IPS DF 6.9 (cell line): Measurements from ENCODE around the gene RABGAP1L.

Source experiments
- DNase-seq: peaks from one replicate; pipeline ENCODE4 v3.0.0-alpha.2; 2013; ENCODE audit warnings: low read depth, low spot score
- H3K27ac ChIP-seq: one replicate; pipeline ENCODE4 v1.5.1; 2013; ENCODE audit warnings: low read length, control low read depth
- H3K27me3 ChIP-seq: 2 replicates; pipeline ENCODE4 v1.6.1; 2013; ENCODE audit warnings: mild to moderate bottlenecking, low read length; ENCODE audit not compliant: control insufficient read depth, insufficient read depth
- H3K36me3 ChIP-seq: 2 replicates; pipeline ENCODE4 v1.6.1; 2013; ENCODE audit warnings: low read length; ENCODE audit not compliant: control insufficient read depth, insufficient read depth
- H3K4me1 ChIP-seq: 2 replicates; pipeline ENCODE4 v1.6.1; 2013; ENCODE audit warnings: low read length; ENCODE audit not compliant: control insufficient read depth, insufficient read depth
- H3K4me3 ChIP-seq: 2 replicates; pipeline ENCODE4 v1.5.1; 2013; ENCODE audit warnings: mild to moderate bottlenecking, low read length
- H3K9me3 ChIP-seq: 2 replicates; pipeline ENCODE4 v1.6.1; 2013; ENCODE audit warnings: low read length, inconsistent platforms; ENCODE audit not compliant: control insufficient read depth, insufficient read depth
- WGBS: extraction: QIAGEN DNeasy Blood & Tissue Kit; methylation state at CpG from one replicate; pipeline ENCODE4 v1.1.7; 2013; ENCODE audit warnings: mixed read lengths, missing lambda C conversion rate; ENCODE audit not compliant: insufficient read length, insufficient coverage; 5-methylcytosine and 5-hydroxymethylcytosine counted together

Gene RABGAP1L

DNA sequence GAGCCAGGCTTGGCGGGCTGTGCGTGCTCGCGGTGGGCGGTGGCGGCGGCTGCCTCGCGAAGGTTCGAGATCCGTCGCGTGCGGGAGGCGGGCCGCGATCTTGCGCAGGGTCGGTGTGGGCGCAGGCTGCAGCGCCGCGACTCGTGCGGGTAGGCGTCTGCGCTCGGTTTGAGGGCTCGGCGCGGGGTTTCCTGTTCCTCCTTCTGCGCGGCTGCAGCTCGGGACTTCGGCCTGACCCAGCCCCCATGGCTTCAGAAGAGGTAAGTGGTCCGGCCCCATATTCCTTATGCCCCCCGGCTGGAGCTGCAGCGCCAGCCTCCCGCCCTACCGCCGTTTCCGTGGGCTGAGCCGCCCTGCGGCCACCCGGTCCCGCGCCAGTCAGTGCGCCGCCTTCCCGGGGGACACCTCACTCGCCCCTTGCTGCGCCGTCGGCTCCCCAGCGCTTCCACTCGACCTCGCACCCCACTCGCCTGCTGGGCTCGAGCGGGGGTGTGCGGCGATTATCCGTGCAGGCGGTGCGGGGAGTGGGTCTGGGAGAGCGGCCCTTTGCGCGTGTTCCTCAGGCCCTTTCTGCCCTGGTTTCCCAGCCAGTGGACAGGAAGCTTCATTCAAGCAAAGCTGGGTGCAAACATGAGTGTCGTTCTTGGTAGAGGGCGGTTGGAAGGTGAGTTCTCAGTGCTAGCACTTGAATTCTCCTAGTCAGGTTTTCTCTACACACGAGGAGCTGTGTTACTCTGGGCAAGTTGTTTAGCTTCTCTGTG lies 840.8 kb downstream of the RABGAP1L start, which contains the start of gene CACYBP:
Gene CACYBP (plus strand): TSS at position 12 of the 761 bp plus-strand sequence. CDS start 234 bp downstream, at position 246.
- no peaks in the 10 kb centered on the region for H3K9me3 ChIP-seq
- H3K27me3 ChIP-seq = no peaks in the 10 kb centered on the region
- H3K36me3 ChIP-seq = peaks cover 2% of the 10 kb centered on the region; the same call in 1 of the 2 replicates
- DNase-seq = no peak
- WGBS = no CpG with 5 or more reads among the region's 71 CpGs
- peak within 1 kb of the TSS; percentile 80 for H3K4me3 ChIP-seq
- no peak within 1 kb of the TSS for H3K27ac ChIP-seq
- no peaks in the 10 kb centered on the region for H3K4me1 ChIP-seq

DNA sequence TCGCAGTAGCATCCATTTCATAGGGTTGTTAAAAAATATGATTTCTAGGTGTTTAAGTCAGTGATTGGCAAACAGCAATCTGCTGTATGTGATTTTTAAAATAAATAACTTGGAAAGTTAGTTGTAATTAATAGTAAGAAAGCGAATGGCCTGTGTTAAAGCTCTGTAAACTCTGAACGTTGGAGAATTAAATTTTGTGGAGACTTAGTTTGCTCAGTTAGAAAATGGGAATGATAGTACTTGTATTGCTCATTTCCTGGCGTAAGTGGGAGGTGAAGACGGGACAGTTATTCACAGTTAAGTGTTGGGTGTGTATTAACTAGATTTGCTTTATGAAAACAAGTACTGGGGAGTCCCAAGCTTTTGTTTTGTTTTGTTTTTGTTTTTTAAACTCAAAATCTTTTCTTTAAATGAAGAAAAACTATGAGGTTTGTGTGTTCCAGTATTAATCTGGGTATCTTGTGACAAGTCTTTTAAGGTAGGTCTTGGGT lies 841.4 kb downstream of the RABGAP1L start:
- no peak for DNase-seq
- Histone ChIP-seq H3K4me3 (peak overlapping the region; percentile 80; the same call in 1 of the 2 replicates), H3K27ac (no peak overlapping the region), H3K4me1 (no peaks in the 10 kb centered on the region), H3K9me3 (no peaks in the 10 kb centered on the region), H3K36me3 (peaks cover 3% of the 10 kb centered on the region; the same call in 1 of the 2 replicates), H3K27me3 (no peaks in the 10 kb centered on the region)
- WGBS = 100% methylated on average over 2 of the region's 5 CpGs

DNA sequence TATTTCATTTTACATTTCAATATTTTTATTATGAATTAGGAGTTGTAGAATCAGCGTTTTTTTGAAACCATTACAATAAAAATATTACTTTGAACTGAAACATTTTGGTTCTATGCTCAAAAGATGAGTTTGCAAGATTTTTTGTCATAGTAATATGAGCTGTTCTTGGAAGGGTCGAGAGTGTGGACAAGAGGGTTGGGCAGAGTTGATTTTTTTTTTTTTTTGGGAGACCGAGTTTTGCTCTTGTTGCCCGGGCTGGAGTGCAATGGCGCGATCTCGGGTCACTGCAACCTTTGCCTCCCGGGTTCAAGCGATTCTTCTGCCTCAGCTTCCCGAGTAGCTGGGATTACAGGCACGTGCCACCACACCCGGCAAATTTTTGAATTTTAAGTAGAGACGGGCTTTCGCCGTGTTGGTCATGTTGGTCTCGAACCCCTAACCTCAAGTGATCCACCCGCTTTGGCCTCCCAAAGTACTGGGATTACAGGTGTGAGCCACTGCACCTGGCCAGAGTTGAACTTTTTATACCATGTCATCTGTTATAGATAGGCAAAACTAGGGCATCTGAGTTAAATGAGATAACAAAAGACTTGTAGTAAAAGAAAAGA lies 843.7 kb downstream of the RABGAP1L start:
- Histone ChIP-seq H3K9me3 (no peaks in the 10 kb centered on the region), H3K36me3 (peaks cover 6% of the 10 kb centered on the region; the same call in 1 of the 2 replicates), H3K27ac (no peak overlapping the region), H3K4me1 (no peaks in the 10 kb centered on the region), H3K4me3 (no peak overlapping the region), H3K27me3 (no peaks in the 10 kb centered on the region)
- DNase-seq = no peak
- no CpG with 5 or more reads among the region's 17 CpGs for WGBS

DNA sequence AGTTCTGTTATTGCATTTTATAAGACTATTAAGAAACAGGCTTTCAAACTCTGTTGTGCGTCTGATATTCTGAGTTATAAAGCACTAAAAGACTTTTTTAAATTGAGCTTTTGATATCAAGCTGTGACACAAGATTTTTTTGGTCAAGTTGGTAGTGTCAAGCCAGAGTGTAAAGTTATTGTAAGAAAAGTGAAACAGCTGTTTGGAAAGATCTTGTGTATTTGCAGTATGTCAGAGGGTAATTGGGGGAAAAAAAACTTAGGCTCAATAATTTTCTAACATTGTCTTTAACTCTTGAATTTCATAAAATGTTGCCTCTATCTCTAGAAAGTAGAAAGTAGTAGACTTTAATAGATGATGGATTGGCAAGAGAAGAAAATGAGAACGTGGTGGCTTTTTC lies 844.2 kb downstream of the RABGAP1L start:
- H3K4me3 ChIP-seq = no peak overlapping the region
- DNase-seq = no peak
- H3K4me1 ChIP-seq = no peaks in the 10 kb centered on the region
- WGBS = no CpG with 5 or more reads among the region's 2 CpGs
- no peaks in the 10 kb centered on the region for H3K27me3 ChIP-seq
- H3K9me3 ChIP-seq = no peaks in the 10 kb centered on the region
- no peak overlapping the region for H3K27ac ChIP-seq
- H3K36me3 ChIP-seq = peaks cover 6% of the 10 kb centered on the region; the same call in 1 of the 2 replicates

DNA sequence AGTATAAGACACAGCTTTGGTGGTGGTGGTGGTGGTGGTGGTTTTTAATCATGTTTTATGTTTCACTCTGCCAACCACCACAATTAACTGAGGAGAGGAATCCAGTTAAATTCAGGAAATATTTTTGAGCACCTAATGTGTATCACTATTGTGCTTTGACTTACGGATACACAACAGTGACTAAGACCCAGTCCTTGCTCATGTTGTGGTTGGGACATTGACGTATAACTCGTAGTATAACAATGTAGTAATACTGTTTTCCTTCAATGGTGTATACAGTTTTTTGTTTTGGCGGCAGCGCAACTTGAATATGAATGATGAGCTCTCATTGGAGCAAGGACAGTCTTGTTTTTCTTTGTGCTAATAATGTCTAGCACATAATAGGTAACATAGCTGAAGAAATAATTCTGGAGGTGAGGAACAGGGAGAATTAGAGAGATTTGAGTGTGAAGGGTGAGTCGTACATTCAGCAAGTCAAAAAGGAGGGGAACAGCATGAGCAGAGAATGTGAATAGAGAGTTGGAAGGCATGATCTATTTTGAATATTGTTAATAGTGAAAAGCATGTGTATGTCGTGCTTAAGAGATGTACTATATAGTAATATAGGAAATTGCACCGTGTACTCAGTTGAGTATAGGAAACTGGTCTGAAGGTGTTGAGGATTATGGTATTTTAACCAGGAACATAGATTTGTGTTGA lies 845.9 kb downstream of the RABGAP1L start:
- Histone ChIP-seq H3K9me3 (no peaks in the 10 kb centered on the region), H3K27ac (no peak overlapping the region), H3K4me1 (no peaks in the 10 kb centered on the region), H3K4me3 (no peak overlapping the region), H3K36me3 (peaks cover 6% of the 10 kb centered on the region; the same call in 1 of the 2 replicates), H3K27me3 (no peaks in the 10 kb centered on the region)
- 100% methylated on average over 2 of the region's 8 CpGs for WGBS
- DNase-seq = no peak

DNA sequence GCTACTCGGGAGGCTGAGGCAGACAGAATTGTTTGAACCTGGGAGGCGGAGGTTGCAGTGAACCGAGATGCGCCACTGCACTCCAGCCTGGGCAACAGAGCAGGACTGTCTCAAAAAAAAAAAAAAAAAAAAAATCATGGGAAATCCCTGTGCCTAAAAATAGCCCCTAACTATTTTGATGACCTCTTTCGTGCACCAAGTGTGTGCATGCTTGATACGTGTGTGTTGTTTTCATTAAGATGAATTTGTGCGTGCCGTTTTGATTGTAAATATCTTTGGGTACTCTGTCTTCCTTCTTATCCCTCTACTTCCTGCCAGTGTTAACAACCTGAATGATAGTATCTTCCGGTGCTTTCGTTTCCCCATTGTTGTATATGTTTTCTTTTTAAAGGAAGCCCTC lies 850.2 kb downstream of the RABGAP1L start:
- no CpG with 5 or more reads among the region's 10 CpGs for WGBS
- H3K4me3 ChIP-seq = no peak overlapping the region
- no peaks in the 10 kb centered on the region for H3K27me3 ChIP-seq
- no peak overlapping the region for H3K27ac ChIP-seq
- H3K4me1 ChIP-seq = no peaks in the 10 kb centered on the region
- no peaks in the 10 kb centered on the region for H3K9me3 ChIP-seq
- no peak for DNase-seq
- peaks cover 11% of the 10 kb centered on the region; the same call in 1 of the 2 replicates for H3K36me3 ChIP-seq

DNA sequence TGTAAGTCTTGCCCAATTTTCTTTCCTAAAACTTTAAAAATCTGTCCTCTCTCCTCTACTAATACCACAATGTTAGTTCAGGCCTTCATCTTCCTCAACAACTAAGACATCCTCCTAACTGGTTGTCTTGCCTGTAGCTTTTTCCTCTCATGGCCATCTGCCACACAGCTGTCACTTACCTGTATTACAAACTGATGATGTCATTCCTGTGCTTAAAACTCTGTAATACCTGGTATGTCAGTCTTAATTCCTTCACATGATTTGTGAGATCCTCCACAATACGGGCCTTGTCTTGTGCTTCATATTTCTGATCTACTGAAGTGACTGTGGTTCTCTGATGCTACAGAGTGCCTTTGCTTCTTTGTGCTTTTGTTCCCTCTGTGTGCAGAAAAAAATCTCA lies 854.1 kb downstream of the RABGAP1L start:
- WGBS = no CpG with 5 or more reads among the region's 1 CpG
- H3K9me3 ChIP-seq = no peaks in the 10 kb centered on the region
- H3K4me1 ChIP-seq = no peaks in the 10 kb centered on the region
- no peaks in the 10 kb centered on the region for H3K27me3 ChIP-seq
- no peak overlapping the region for H3K27ac ChIP-seq
- peaks cover 10% of the 10 kb centered on the region; the same call in 1 of the 2 replicates for H3K36me3 ChIP-seq
- no peak overlapping the region for H3K4me3 ChIP-seq
- no peak for DNase-seq

DNA sequence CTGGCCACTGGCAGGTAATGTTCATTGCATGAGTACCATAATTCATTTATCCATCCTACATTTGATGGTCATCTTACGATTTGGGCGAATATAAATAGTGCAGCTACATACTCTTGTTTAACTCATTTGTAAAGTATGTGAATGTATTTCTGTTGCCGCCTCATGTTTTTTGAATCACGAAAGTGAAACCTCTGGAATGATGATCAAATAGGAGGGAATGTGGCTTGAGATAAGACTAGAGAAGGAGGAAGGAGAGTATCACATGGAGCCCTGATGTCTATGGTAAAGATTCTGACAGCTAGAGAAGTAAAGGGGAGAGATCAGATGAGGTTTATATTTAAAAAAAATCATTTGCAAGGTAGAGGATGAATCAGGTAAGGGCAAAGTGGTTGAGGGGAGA lies 855.9 kb downstream of the RABGAP1L start:
- no CpG with 5 or more reads among the region's 4 CpGs for WGBS
- H3K36me3 ChIP-seq = peaks cover 10% of the 10 kb centered on the region; the same call in 1 of the 2 replicates

DNA sequence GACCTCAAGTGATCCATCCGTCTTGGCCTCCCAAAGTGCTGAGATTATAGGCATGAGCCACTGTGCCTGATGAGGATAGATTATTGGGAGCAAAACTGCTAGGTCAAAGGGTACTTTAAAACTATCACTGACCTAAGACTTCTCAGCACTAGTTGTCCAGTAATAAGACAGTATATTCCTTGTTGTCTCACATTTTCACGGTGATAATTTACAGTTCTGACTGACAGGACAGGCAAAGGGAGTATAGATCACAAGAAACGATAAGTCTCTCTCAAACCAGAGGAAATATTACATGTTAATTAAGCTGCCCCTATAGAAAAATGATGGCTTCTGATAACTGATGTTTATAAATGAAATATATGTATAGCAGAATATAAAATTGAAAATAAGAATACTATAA lies 860.2 kb downstream of the RABGAP1L start:
- Histone ChIP-seq H3K27me3 (no peaks in the 10 kb centered on the region), H3K4me3 (no peak overlapping the region), H3K9me3 (no peaks in the 10 kb centered on the region), H3K27ac (no peak overlapping the region), H3K36me3 (peaks cover 4% of the 10 kb centered on the region; the same call in 1 of the 2 replicates), H3K4me1 (no peaks in the 10 kb centered on the region; the same call in 1 of the 2 replicates)
- DNase-seq = no peak
- WGBS = no CpG with 5 or more reads among the region's 3 CpGs

More for the DNA sequence above, 855.9 kb downstream of the RABGAP1L start:
- no peak overlapping the region for H3K4me3 ChIP-seq
- H3K27ac ChIP-seq = no peak overlapping the region
- H3K4me1 ChIP-seq = no peaks in the 10 kb centered on the region
- no peaks in the 10 kb centered on the region for H3K27me3 ChIP-seq
- no peaks in the 10 kb centered on the region for H3K9me3 ChIP-seq
- no peak for DNase-seq
